Measurements from ENCODE around the gene FBLN7.
"Not testable (repeated sequence)": the region's sequence is repeated elsewhere in the genome, so short reads cannot be mapped to it uniquely, and the experiment has no call there.

Gene FBLN7, protein sequence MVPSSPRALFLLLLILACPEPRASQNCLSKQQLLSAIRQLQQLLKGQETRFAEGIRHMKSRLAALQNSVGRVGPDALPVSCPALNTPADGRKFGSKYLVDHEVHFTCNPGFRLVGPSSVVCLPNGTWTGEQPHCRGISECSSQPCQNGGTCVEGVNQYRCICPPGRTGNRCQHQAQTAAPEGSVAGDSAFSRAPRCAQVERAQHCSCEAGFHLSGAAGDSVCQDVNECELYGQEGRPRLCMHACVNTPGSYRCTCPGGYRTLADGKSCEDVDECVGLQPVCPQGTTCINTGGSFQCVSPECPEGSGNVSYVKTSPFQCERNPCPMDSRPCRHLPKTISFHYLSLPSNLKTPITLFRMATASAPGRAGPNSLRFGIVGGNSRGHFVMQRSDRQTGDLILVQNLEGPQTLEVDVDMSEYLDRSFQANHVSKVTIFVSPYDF

DNA sequence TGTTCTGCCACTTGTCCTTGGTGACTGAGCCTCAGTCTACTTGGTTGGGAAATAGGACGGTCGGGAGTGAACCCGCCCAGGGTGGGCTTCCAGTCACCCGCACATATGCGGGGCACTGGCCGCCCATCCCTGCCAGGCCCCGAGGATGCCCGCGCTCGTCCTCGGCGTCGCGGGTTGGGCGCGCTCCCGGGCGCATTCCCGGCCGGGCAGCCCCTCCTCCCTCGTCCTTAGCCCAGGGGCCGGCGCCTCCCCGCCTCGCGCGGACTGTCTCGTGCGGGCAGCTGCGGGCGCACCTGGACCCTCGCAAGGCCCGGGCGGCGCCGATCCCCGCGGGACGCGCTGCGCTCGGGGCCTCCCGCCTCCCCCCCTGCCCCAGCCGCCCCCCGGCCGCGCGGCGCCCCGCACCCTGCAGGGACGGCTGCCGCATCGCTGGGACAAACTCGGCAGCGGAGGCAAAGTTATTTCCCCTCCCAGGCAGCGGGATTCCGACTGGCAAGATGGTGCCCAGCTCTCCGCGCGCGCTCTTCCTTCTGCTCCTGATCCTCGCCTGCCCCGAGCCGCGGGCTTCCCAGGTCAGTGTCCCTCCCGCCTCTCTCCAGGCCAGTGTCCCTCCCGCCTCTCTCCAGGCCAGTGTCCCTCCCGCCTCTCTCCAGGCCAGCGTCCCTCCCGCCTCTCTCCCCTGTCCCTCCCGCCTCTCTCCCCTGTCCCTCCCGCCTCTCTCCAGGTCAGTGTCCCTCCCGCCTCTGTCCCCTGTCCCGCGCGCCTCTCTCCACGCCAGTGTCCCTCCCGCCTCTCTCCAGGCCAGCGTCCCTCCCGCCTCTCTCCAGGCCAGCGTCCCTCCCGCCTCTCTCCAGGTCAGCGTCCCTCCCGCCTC, at the start of gene FBLN7:
Gene FBLN7 (plus strand): TSS at position 227 of the 874 bp plus-strand sequence. CDS start 271 bp downstream, at position 498.
- no peak for DNase-seq

DNA sequence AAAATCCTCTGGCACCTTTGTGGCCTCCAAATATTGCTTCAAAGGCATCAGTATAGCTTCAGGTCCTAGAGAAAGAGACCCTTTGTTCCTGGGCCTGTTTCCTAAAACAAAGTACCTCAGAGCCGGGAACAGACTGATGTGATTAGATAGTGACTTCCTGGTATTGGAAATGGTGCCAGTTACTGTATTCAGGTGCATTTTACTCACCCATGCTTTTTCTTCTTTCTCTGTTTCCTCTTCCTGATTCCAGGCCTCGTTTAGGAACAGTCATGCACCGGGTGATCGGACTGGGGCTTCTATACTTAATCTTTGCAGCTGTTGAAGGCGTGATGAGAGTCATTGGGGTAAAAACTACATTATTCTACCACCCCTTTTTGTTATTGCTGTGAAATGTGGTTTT, 48.8 kb upstream of the FBLN7 start:
- DNase-seq: no peak

DNA sequence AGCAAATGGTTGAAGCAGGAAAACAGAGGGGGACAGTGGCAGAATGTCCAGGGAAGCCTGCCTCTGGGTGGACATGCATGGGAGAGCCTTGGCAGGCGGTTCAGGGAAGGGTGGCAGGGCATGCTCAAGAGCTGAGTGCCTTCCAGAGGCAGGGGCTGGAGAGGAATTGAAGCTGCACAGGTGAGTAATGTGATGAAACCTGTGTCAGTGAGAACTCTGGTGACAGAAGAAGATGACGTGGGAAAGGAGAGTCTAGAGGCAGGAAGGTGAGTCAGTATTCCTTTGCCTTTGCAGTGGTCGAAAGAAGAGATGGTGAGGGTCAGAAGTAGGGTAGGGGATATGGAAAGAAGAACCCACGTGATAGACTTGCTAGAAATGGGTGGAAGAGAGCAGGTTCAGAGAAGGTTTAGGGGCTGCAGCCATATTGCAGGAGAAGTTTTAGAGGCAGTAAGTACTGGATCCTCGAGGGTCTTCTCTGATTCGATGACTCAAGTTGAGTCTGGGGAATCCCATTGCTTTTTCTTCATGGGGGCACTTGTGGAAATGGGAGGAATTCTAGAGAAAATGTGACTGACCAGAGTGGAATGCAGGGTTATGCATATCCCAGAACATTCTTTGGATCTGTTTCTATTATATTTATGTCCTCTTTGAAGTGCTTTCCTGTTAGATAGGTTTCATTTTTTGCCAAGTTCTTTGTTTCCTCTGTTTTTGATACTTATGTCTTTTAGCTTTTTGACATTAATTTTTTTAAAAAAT, 45.7 kb upstream of the FBLN7 start:
- no peak for DNase-seq

DNA sequence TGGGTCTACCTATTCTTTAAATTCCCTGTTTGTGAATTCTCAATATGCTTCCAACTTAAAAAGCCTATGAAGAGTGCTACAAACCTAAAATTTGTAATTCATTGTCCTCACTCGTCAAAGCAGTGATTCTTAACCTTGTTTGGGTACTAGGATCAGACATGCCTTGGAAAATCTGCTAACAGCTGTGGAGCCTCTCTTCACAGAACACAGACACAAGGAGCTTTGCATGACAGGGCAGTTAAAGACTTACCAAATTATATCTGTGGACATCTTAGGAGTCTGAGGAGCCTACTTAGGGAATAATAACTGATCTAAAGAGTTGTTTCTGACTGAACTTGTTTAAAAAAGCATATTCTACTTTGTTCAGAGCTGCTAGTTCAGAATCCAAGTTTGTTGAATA, 45.0 kb upstream of the FBLN7 start:
- no peak for DNase-seq

DNA sequence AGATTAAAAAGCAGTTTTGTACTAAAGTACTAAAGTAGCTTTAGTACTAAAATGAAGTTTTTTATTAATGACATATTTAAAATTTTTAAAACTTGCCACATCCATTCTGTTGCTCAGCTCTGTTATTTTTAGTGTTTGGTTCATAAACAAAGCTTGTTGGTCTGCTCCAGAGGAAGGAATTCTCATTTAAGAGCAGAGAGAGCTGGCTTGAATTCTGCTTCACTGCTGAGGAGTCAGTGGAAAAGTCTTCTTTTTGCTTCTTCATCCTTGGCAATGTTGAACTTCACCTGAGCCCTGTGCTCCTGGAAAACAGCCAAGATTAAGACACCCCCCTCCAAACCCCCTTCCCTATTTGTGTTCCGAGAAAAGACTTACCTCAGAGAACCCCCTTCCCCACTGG, 42.5 kb upstream of the FBLN7 start:
- DNase-seq: no peak

DNA sequence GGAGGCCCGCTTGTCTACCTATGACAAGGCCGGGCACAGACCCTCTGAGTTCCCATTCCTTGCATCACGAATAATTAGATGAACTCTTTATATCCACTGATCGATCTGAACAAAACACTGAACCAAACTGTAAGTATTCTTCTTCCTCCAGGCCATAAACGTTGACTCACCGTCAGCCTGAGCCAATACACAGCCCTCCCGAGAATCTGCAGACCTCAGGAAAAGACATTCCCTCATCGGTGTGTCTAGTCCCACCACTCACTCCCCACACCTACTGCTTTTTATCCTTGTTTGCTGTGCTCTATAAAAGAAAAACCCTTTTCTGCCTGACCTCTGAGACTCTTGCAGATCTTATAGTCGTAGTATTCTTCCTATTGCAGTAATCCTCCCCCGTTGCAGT, 42.1 kb upstream of the FBLN7 start:
- DNase-seq: no peak

DNA sequence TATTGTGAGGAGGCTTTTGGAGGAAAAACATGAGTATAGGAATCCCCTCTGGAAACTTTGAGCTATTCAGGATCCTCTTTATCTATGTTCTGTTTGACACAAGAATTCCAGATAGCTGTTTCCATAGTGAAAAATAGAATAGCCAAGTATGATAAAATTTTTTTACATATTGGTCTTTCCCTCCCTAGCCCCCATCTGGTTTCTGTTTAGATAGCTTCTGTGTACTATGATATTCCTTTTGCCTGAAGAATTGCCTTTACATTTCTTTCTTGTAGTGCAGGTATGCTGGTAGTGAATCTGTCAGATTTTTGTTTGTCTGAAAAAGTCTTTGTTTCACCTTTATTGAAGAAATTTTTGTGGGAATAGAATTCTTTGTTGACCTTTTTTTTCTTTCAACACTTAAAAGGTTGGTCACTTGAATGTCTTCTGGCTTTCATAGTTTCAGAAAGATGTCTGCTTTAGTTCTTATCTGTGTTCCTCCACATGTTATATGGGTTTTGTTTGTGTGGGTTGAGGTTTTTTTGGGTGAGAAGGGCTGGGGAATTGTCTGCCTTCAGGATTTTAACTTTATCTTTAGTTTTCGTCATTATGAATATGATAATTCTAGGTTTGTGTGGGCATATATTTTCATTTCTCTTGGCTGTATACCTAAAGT, 29.9 kb upstream of the FBLN7 start:
- no peak for DNase-seq

DNA sequence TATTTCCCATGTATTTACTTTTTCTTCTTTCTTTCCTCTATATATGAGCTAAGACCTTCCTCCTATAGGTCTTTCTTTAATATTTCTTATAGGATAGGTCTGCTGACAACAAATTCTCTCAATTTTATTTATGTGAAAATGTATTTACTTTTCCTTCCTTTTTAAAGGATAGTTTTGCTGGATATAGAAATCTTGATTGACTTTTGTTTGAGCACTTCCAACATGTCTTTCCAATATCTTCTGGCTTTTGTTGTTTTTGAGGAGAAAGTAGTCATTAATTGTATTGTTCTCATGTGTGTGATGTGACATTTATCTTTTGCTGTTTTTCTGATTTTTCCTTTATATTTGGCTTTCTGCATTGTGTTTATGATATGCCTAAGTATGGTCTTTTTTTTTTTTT, 28.9 kb upstream of the FBLN7 start:
- DNase-seq: no peak

DNA sequence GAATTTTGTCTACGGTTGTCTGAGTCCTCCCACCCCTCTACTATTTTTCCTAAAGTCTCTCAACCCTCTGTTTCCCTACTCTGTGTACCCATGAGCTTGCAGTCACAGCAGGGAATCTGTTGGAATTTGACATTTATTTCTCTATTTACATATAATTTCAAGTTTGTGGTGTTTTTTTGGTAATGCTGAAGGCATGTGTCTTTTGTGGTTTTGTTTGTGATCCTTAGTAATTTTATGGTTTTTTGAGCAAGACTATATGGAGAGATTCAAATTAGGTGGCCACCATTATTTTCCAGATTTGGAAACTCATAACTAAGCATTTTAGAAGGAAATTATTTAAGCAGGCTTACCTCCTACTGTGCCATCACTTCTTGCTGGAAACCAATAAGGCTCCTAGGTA, 27.2 kb upstream of the FBLN7 start:
- DNase-seq: no peak

DNA sequence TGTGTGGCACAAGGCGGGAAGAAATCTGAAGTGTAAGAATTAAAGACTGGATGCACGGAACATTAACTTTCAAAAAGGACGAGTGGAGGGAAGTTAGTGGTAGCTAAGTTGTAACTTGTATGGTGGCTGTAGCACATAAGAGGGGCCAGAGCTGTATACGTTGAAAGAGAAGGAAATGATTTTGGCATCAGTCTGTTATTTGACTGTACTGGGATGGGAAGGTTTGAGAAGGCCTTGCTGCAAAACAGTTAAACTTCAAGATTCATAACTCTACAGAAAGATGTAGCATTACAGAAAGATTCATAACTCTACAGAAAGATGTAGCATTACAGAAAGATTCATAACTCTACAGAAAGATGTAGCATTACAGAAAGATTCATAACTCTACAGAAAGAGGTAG, 24.8 kb upstream of the FBLN7 start:
- DNase-seq: not testable (repeated sequence)

DNA sequence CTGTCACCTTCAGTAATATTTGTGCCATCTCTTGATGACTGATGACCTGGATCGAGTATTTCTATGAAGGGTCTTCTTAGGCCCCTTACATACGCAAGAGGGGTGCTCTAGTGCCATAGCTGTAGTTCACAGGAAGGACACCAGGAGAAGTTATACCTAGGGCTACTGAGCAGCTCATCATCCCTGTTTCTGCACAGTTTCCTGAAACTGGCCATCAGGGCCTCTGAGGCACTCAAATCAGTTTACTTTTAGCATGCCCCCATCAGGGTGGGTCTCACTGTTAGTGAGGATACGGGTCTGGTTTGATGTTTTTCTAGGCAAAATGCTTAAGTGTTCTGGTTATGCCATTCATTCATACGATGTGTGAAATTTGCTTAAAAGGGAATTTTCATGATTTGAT, 20.0 kb upstream of the FBLN7 start:
- DNase-seq: no peak

DNA sequence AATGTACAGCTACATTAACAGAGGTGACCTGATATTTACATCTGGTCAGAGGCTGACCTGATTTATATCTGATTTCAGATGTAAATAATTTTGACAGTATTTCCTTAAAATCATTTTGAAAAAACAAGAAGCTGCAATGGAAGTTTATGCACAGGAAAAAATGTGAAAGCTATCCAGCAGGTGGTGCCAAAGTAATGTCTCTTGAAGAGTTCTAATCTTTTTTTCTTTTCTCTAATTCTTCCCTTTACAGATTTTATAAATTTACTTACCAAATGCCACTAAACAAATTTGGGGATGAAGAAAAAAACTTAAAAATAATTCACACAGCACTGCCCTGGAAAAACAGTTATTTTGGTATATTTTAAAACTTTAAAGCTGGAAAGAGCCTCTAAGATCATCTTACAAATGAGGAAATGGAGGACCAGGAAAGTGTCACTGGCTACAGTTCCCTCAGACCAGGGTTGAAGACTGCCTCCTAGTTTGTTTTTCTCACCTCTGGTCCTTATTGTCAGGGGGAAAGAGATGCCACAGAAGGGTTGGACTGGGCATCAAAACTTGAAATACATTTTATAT, 16.4 kb upstream of the FBLN7 start:
- DNase-seq: no peak

DNA sequence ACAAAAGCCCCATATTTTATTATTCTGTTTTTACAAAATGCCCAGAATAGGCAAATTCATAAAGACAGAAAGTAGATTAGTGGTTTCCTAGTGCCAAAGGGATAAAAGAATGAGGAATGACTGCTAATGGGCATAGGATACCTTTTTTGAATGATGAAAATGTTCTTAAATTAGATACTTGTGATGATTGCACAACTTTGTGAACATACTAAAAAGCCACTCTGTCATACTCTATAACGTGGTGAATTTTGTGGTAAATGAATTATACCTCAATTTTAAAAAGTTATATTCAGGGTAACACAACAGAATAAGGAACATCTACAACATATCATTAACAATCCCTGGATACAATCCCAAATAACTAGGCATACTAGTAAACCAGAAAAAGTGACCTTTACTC, 9.1 kb upstream of the FBLN7 start:
- no peak for DNase-seq

DNA sequence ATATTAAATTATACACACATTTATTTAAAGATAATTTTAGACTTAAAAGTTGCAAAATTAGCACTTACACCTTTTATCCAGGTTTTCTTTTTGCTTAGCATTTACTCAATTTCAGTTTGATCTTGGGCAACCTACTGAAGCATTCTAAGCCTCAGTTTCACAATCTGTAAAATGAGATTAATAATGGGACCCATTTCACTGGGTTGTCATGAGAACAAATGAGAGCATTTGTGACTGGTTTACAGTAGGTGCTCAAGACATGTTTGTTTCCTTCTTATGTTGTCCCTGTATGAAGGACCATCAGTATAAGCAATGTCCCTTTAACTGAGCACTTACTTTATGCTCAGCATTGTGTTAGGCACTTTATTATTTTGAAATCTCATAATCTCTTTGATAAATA, 4.8 kb upstream of the FBLN7 start:
- DNase-seq: no peak

DNA sequence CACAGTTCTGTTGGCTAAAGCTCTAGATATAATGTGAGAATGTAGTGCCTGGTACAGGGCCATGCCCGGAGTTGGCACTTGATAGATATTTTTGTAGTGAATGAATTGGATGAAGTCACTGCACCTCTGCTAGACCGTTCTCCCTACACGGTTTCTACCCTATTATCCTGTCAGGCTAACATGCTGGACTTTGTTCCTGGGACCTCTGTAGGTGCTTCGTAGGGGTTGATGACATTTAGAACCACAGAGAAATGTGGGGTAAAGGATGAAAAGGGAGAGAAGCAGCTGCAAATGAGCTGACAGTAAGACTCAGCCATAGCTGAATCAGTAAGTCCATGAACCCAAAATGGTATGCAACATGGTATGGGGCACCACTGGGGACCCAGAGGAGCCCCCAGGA, 4.1 kb upstream of the FBLN7 start:
- DNase-seq: no peak

DNA sequence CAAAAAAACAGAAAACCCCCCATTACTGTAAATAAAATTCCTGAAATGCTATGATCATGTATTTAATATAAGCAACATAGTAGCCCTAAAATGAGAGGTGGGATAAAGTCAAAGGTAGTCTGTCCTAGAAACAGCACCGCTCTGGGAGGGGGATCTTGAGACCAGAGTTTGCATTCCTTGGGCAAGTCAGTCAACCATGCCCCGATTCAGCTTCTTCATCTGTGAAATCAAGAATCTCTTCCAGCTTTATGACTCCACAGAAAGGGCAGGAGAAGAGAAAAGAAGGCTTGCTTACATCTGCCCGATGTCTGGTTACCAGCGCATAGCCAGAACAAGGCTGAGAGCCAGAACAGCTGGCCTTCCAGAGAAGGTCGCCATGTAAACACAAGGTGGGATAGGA, 2.1 kb upstream of the FBLN7 start:
- DNase-seq: no peak

DNA sequence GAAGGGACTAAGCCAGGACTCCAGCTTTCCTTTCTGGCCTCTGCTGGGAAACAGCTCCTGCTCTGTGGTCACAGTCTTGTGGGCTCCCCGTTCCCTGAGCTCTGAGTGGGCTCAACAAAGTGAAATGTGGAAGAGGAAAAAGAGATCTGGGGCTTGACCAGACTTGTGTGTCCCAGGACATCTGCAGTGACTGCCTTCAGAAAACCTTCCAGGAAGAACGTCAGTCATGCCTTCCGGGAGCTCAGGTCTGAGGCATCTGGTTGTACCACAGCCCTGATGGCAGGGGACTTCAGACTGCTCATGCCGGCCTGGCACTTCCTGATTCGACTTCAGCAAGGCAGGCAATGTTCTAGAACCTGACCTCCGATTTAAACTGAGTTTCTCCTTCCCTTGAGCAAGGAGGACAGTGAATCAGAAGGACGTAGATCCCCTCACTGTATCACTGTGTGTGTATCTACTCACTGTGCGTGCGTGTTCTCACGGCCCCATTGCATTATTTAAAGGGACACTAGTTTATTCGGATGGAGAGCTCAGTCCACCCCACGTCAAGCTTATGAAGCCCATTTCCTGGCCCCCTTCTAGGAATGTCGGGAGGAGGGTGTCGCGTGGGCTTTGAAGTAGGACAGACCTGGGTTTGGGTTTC, 548 bp upstream of the FBLN7 start:
- DNase-seq: no peak

DNA sequence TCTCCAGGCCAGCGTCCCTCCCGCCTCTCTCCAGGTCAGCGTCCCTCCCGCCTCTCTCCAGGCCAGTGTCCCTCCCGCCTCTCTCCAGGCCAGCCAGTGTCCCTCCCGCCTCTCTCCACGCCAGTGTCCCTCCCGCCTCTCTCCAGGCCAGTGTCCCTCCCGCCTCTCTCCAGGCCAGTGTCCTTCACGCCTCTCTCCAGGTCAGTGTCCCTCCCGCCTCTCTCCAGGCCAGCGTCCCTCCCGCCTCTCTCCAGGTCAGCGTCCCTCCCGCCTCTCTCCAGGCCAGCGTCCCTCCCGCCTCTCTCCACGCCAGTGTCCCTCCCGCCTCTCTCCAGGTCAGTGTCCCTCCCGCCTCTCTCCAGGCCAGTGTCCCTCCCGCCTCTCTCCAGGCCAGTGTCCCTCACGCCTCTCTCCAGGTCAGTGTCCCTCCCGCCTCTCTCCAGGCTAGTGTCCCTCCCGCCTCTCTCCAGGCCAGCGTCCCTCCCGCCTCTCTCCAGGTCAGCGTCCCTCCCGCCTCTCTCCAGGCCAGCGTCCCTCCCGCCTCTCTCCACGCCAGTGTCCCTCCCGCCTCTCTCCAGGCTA, 939 bp downstream of the FBLN7 start:
- DNase-seq: not testable (repeated sequence)

DNA sequence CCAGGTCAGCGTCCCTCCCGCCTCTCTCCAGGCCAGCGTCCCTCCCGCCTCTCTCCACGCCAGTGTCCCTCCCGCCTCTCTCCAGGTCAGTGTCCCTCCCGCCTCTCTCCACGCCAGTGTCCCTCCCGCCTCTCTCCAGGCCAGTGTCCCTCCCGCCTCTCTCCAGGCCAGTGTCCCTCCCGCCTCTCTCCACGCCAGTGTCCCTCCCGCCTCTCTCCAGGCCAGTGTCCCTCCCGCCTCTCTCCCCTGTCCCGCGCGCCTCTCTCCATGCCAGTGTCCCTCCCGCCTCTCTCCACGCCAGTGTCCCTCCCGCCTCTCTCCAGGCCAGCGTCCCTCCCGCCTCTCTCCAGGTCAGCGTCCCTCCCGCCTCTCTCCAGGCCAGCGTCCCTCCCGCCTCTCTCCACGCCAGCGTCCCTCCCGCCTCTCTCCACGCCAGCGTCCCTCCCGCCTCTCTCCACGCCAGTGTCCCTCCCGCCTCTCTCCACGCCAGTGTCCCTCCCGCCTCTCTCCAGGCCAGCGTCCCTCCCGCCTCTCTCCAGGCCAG, 1.5 kb downstream of the FBLN7 start:
- DNase-seq: not testable (repeated sequence)

DNA sequence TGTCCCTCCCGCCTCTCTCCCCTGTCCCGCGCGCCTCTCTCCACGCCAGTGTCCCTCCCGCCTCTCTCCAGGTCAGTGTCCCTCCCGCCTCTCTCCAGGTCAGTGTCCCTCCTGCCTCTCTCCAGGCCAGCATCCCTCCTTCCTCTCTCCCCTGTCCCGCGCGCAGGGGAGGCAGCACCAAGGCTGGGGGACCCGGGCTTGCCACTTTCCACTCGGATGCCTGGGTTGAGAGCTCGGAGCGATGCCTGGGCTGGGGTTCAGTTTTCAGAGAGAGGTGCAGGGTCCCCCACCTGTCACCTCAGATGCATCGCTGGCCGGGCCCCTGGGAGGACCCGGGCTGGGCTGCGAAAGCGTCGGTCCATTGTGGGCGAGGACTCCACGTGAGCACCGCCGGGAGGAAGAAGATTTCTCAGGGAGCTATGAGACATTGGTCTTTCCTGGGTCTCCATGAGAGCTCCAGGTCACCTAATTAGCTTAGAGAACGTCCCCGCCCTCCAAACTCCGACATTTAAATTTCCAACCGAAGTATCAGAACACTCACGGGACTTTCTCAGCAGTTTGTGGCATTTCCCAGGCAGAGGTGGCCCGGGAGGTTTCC, 2.1 kb downstream of the FBLN7 start:
- DNase-seq: no peak

Data from NCI-H1092 (cell line).